HG03520 (cell line): Measurements from ENCODE around the gene HSPA12A.

Source experiments
- ATAC-seq: cut with Tn5 transposase; IDR thresholded peaks from one replicate; pipeline ENCODE4 v1.9.1; 2021; ENCODE audit warnings: mild to moderate bottlenecking, moderate library complexity; ENCODE audit not compliant: unreplicated experiment

The HSPA12A gene

GRCh38 chr10:116634126-116634975 lies 108.0 kb downstream of the HSPA12A start:
- ATAC-seq = no peak

- ATAC-seq = no peak
These were observed 109.2 kb downstream of the HSPA12A start for GRCh38 chr10:116633216-116633600.

- ATAC-seq = no peak
These were observed 109.7 kb downstream of the HSPA12A start for GRCh38 chr10:116632596-116633215.

- no peak for ATAC-seq
These were observed 110.5 kb downstream of the HSPA12A start for GRCh38 chr10:116631871-116632295.

GRCh38 chr10:116630020-116630419 lies 112.3 kb downstream of the HSPA12A start:
- no peak for ATAC-seq

- ATAC-seq = no peak
These were observed 113.0 kb downstream of the HSPA12A start for GRCh38 chr10:116629340-116629739.

- no peak for ATAC-seq
These were observed 114.9 kb downstream of the HSPA12A start for GRCh38 chr10:116627386-116627933.

- no peak for ATAC-seq
These were observed 115.6 kb downstream of the HSPA12A start for GRCh38 chr10:116626815-116627214.

GRCh38 chr10:116625845-116626244 lies 116.5 kb downstream of the HSPA12A start:
- no peak for ATAC-seq

GRCh38 chr10:116621934-116622655 lies 120.3 kb downstream of the HSPA12A start:
- ATAC-seq = no peak

GRCh38 chr10:116621476-116621875 lies 120.9 kb downstream of the HSPA12A start:
- no peak for ATAC-seq
